ENCODE results near the gene C5orf47.

The C5orf47 gene, protein sequence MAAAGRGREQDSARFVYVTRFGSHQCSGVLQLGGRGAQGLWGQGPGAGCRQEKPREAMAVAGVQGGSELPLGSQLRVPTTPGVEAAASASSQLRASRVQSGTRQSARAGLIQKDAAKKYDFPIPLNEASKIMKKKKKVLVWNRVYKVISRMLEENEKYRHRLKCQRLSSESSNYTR

GRCh38 chr5:173988554-173989431 is at the start of gene C5orf47:
TSS of gene C5orf47 (plus strand) at chr5:173989170. CDS start at chr5:173989264, 94 bp downstream.
- no peak for DNase-seq (ENCODE audit: low read depth)

DNA sequence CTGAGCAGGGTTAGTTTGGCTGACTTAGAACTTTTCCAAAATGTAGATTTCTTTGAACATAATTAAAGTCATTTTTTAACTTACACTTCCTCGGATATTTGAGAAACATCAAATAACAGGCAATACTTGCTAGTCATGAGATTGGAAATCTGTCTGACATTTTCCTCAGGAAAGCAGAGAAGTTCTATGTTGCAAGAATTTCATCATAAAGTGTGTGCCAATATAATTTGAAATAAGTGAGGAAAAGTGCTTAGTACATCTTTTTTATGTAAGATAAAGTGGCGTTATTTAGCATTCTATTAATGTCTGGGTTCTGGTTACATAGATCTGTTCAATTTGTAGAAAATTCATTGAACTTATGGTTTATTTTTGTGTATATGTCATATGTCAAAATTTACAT is 48.7 kb upstream of the C5orf47 start:
- no peak for DNase-seq (ENCODE audit: low read depth)

DNA sequence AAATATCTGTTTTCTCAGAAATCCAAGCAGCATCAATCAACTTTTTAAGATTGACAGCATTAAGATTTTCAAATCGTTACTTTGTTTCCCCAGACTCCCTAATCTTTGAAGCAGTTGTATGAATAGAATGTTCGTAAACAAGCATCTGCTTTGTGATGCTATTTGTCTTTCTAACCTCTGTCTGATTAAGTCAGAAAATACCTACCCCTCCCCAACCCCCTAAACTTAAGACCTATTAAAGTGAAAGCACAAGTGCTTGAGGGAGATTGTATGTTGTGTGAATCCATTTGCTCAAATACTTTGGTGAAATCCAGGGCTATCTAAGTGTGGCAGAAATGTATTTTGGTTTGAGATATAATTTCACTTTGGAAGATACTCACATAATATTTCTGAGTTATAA is 47.9 kb upstream of the C5orf47 start:
- DNase-seq (ENCODE audit: low read depth): no peak

- no peak for DNase-seq (ENCODE audit: low read depth)
Measured at GRCh38 chr5:173941758-173942401, 47.1 kb upstream of the C5orf47 start.

DNA sequence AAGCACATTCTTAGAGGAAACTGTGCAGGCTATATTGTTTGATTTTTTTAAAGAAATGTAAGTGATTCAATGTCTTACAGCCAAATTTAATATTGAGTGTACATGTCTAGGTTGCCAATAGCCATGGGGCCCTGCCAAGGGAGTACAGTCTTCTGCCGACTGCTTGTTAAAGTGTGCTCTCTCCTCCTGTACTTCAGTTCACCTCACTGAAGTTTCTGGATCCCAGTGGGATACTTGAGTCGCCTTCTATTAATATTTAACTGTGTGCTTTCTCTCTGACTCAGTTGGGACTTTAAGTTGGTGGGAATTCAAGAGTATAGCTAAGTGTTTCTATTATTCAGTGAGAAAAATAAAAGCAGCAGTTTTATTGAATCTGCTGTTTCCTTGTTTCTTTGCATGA is 44.5 kb upstream of the C5orf47 start:
- DNase-seq (ENCODE audit: low read depth): no peak

- no peak for DNase-seq (ENCODE audit: low read depth)
Measured at GRCh38 chr5:173945160-173945559, 43.8 kb upstream of the C5orf47 start.

- DNase-seq (ENCODE audit: low read depth): no peak
Measured at GRCh38 chr5:173946323-173946722, 42.6 kb upstream of the C5orf47 start.

DNA sequence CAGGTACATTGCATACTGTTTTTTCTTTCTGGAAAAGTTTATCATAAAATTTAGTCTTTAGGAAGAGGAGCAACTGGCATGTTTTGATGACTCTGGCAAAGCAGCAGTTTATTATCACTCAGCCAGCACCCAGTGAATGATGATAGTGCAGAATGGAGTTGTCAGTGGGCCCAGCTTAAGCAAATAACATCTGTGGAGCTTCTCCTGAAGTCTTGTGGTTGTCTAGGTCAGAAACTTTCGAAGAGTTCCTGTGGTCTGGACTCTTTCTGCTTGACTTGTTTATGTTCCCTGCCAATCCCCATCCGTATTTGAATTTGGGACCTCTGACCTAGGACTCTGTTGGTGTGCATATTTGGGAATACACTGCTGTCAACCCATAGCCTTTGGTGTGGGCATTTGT is 38.1 kb upstream of the C5orf47 start:
- DNase-seq (ENCODE audit: low read depth): no peak

DNA sequence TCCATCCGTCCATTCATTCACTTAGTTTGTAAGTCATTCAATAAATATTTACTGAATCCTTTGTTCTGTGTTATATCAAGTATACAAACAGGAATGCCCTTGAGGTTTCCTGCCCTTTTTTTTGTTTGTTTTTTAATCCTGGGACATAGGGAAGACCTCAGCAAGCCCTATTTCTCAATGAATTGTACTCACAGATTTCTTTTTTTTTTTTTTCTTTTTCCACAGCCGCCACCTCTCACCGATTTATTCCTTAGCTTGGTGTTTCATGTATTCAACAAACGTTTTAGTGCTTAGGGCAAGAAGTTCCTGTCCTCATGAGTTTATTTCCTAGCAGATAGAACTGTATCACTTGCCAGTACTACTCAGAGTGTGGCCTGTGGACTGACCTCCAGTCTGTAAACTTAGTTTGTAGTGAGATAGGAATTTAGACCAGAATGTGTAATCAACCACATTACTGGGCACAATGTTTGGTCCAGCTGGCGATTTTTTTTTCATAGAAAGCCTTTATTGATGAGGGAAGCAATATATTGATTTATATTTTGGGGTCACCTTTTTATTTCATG is 35.4 kb upstream of the C5orf47 start:
- DNase-seq (ENCODE audit: low read depth): no peak

- no peak for DNase-seq (ENCODE audit: low read depth)
Measured at GRCh38 chr5:173954671-173955521, 34.1 kb upstream of the C5orf47 start.

- DNase-seq (ENCODE audit: low read depth): no peak
Measured at GRCh38 chr5:173960986-173961385, 28.0 kb upstream of the C5orf47 start.

DNA sequence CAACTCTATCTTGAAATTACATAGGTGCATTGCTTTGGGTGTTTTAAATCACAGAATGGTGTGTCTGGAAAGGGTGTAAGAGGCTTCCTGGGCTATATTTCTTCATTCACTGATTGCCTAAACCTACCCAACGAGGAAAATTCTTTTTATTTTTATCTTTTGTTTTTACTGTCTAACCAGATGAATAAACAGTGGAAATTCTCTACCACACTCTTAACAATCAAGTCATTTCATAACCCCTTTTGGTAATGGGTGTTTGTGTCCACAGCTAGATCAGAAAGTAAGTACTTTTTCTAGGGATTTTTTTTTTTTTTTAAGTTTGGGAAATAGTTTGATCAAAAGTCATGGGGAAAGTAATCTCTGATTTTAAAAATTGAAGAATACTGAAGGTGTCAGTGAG is 27.6 kb upstream of the C5orf47 start:
- no peak for DNase-seq (ENCODE audit: low read depth)

DNA sequence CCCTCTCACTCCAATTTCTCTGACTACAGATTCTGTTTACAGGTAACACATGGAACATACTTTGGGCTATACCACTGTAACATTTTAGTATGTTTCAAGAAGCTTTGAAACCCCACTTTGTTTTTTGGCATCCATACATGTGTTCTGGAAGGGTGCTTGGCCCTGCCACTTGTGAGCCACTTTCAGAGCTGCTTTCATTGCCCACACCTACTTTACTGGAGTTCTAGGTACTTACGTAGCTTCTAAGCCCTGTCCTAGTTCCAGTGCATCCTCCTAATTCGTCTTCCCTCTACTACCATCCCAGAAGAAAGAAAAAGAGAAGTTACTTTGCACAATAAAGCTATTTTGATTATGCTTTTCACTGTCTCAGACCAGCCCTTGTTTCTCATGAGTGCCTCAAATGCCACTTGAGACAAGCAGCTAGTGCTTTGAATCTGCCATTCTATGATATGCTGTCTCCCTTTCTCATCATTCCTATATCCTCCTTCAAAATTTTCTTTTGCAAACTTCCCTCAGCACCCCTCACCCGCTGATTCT is 26.5 kb upstream of the C5orf47 start:
- DNase-seq (ENCODE audit: low read depth): no peak

DNA sequence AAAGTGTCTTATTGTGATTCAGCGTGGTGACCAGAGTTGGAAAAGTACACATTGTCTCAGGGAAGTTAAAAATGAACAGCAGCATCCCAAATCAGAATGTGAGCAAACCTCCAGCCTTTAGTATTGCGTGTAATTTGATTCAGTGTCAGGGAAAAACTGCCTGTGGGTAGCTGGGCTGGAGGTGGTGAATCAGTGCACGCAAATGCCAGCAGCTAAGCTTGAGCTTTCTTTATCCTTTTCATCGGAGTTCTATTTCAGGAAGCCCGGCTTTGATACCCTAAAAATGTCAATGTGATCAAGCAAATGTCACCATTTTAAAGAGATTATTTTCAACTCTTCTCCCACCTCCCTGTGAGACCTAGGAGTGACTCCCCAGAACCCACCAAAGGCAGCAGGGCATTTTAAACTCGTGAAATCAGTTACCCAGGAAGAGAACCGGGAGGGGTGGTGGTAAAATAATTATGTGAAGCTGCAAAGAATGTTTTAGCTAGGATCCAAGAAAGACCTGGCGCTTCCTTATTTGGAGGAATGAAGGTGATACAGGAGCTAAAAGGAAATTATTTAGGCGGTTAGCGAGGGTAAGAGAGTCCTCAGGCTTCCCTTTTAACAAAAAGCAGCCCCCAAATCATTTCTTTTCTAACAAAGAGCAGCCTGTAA is 25.7 kb upstream of the C5orf47 start:
- no peak for DNase-seq (ENCODE audit: low read depth)

DNA sequence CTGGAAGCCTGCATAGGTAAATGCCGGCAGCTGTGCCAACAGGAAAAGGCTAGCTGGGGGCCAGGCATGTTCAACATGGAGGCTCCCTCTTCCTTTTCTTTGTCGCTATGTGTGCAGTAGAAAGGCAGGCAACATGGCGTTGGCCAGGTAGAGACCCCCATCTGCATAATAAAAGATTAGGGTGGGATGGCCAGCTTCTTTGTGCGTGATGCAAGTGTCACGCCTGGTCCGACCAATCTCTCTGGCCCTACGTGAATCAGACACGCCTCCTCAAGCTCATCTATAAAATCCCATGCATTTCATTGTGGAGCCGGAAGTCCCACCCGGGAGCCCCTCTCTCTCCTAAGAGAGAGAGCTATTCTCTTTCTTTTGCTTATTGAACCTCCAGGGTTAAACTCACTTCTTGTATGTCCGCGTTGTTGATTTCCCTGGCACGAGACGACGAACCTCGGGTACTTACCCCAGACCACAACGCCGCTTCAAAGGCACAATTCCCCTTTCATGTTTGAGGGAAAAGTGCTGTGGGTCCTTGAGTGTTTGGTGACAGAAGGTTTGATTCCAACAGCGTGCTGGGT is 25.0 kb upstream of the C5orf47 start:
- no peak for DNase-seq (ENCODE audit: low read depth)

DNA sequence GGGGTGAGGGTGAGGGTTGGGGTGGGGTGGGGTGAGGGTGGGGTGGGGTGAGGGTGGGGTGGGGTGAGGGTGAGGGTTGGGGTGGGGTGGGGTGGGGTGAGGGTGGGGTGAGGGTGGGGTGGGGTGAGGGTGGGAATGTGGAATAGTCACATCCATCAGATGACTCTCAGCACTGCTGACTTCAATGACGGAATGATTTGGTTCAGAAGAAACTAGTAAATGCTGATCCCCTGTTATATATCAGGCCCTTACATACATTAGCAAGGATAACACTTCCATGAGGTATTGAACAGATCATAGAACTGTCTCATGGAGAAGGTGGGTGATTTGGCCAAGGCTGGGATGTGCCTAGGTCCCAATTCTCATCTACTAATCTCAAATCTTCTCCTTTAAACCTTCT is 24.5 kb upstream of the C5orf47 start:
- no peak for DNase-seq (ENCODE audit: low read depth)

- DNase-seq (ENCODE audit: low read depth): no peak
Measured at GRCh38 chr5:173967241-173967640, 21.7 kb upstream of the C5orf47 start.

DNA sequence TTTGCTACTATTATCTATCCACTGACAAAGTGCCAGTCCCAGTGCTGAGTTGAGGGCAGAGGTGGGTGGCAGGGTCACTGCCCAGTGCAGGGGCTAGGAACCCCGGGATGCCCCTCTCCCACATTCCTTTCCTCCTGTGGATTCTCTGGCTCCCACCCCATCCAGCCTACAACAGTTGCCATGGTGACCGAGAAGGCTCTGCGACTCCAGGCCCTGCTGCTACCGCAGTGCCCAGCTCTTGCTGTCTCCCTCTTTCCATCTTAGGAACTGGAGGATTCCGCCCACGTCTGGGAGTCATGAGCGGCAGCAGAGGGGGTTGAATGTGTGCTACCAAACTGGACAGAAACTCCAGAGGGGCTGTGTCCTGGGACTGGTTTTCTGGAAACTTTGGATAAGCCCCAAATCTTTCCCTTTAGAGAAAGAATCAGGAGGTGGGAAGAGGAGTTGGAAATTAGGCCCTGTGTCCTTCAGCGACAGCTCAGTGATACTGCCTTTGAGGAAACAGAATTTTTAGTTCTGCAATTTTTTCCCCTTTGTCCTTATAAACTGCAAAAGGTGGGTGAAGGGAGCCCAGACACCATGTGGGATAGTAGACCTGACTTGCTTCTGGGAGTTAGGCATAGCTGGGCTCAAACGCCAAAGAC is 20.7 kb upstream of the C5orf47 start:
- DNase-seq (ENCODE audit: low read depth): no peak

DNA sequence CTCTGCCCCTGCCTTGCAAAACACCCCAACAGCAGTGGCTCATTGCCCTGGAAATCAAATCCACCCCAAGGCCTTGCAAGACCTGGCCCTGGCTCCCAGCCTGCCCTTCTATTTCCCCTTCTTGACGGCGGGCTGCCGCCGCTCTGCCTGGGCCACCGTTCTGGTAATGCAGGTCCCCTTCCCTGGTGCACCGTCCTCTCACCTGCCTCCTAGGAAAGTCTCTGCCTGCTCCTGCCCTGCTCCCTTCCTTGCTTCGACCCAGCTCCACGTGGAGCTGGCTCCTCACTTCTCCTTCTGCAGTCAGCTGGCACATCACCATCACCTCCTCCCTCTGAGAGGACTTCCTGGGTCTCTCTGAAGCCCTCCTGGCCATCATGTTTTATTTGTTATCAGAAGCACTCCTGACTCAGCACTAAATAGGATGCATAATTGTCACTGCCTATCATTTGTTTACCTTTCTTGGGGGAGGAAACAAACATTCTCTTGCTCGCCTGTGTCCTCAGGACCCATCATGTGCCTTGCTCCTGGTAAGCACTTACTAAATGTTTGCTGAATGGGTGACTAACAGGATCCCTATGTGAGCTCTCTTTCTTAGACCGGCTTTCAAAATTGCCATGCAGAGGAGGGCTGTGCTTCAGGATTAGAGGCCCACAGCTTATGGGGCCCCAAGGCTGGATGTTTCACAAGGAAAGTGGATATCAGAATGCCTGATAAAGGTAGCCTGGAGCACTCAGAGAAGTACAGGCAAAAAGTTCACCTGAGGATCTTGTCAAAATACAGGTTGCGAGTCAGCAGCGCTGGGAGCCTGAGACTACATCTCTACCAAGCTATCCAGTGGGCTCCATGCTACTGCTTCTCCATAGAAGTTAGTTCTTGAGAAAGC is 19.6 kb upstream of the C5orf47 start:
- DNase-seq (ENCODE audit: low read depth): no peak

All from CMK (cell line).